ENCODE measurements around the gene POTEJ. TPM values are rescaled to one million over a fixed set of nuclear protein-coding genes. Genes with fewer than 3 reads are reported as not detected.
"Not testable (repeated sequence)": the region's sequence is repeated elsewhere in the genome, so short reads cannot be mapped to it uniquely, and the experiment has no call there.

The POTEJ gene
- total RNA-seq, 1 experiment from 2014 or later, result not detected

DNA sequence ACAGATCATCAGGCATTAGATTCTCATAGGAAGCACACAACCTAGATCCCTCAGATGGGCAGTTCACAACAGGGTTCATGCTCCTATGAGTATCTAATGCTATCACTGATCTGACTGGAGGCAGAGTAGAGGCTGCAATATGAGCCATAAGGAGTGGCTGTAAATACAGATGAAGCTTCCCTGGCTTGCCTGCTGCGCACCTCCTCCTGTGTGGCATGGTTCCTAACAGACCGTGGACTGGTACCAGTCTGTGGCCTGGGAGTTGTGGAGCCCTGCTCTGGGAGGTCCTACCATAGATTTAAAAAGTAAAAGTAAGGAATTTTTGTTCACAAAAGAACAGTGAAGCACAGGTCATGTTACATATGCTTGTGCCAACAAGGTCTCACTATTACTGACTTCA is 27.7 kb downstream of the POTEJ start:
- DNase-seq; H3F3A ChIP-seq (ENCODE audit: low read length, unreplicated experiment); H3K9me3 ChIP-seq (ENCODE audit: low read length); H3K79me2 ChIP-seq (ENCODE audit: low read length); ATAC-seq; POLR2A ChIA-PET (ENCODE audit: unreplicated experiment); H3K4me3 ChIP-seq (ENCODE audit: low read length); H2AFZ ChIP-seq (ENCODE audit: low read length); H3K4me1 ChIP-seq (ENCODE audit: insufficient read depth, low read length); H3K27ac ChIP-seq (ENCODE audit: low read length); H3K27me3 ChIP-seq (ENCODE audit: low read length); H3K4me2 ChIP-seq (ENCODE audit: low read length); intact Hi-C loops (cut with micrococcal nuclease); H3K36me3 ChIP-seq (ENCODE audit: low read depth, low read length); H3K9ac ChIP-seq (ENCODE audit: low read length); CTCF ChIA-PET; BruUV-seq (replicated peaks); H3K9me2 ChIP-seq (replicated peaks; ENCODE audit: low read length); H4K20me1 ChIP-seq (ENCODE audit: low read length): not testable (repeated sequence)

DNA sequence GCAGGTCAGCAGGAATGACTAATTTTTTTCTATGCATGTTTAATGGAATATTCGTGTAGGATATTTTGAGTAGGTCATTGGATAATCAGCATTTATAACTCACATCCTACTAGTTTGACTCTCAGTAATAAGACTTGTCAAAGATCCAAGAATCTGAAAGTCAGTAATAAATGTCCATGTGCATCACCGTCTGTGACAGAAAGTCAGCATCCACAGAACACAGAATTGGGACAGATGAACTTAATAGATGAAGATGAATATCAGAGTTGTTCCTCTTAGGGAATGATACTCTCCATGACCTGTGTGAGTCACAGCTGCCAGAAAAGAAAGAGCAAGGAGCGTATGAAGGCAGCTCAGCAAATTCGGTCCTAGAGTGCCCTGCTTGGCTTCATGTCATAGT is 30.4 kb downstream of the POTEJ start:
- H3F3A ChIP-seq (ENCODE audit: low read length, unreplicated experiment); H3K4me1 ChIP-seq (ENCODE audit: insufficient read depth, low read length); H3K36me3 ChIP-seq (ENCODE audit: low read depth, low read length); H4K20me1 ChIP-seq (ENCODE audit: low read length); ATAC-seq; H3K27me3 ChIP-seq (ENCODE audit: low read length); BruUV-seq (replicated peaks); H3K9me3 ChIP-seq (ENCODE audit: low read length); H3K9ac ChIP-seq (ENCODE audit: low read length); H3K4me2 ChIP-seq (ENCODE audit: low read length); H3K4me3 ChIP-seq (ENCODE audit: low read length); H3K79me2 ChIP-seq (ENCODE audit: low read length); POLR2A ChIA-PET (ENCODE audit: unreplicated experiment); H3K27ac ChIP-seq (ENCODE audit: low read length); intact Hi-C loops (cut with micrococcal nuclease); H3K9me2 ChIP-seq (replicated peaks; ENCODE audit: low read length); DNase-seq; CTCF ChIA-PET; H2AFZ ChIP-seq (ENCODE audit: low read length): not testable (repeated sequence)

GRCh38 chr2:130649285-130649684 is 38.0 kb downstream of the POTEJ start:
- H3K4me2 ChIP-seq (ENCODE audit: low read length); H3K9ac ChIP-seq (ENCODE audit: low read length); H3F3A ChIP-seq (ENCODE audit: low read length, unreplicated experiment); H3K4me3 ChIP-seq (ENCODE audit: low read length); H3K27ac ChIP-seq (ENCODE audit: low read length); H3K79me2 ChIP-seq (ENCODE audit: low read length); H3K9me2 ChIP-seq (replicated peaks; ENCODE audit: low read length); ATAC-seq; H3K4me1 ChIP-seq (ENCODE audit: insufficient read depth, low read length); POLR2A ChIA-PET (ENCODE audit: unreplicated experiment); H3K27me3 ChIP-seq (ENCODE audit: low read length); DNase-seq; H3K36me3 ChIP-seq (ENCODE audit: low read depth, low read length); CTCF ChIA-PET; H2AFZ ChIP-seq (ENCODE audit: low read length); BruUV-seq (replicated peaks); H3K9me3 ChIP-seq (ENCODE audit: low read length); H4K20me1 ChIP-seq (ENCODE audit: low read length); intact Hi-C loops (cut with micrococcal nuclease): not testable (repeated sequence)

DNA sequence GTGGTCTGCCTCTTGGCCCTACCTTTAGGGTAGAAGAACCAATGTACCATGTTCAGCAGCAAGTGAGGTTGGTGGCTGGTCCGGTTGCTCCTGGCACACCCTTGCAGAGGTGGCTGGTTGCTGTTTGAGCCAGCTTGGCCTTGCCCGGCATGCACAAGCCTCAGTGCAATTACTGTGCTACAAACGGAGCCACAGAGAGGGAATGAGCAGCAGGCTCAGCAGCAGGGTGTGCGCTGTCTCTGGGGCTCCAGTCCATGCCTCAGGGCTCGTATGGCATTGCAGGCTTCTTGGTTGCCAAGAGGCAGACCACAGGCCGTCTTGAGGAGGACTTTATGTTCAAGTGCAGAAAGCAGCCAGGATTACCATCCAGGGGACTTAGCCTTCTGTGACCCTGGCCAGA is 53.3 kb downstream of the POTEJ start:
- H3K27me3 ChIP-seq (ENCODE audit: low read length); H3K9me3 ChIP-seq (ENCODE audit: low read length); H3K4me3 ChIP-seq (ENCODE audit: low read length); H2AFZ ChIP-seq (ENCODE audit: low read length); POLR2A ChIA-PET (ENCODE audit: unreplicated experiment); intact Hi-C loops (cut with micrococcal nuclease); H3F3A ChIP-seq (ENCODE audit: low read length, unreplicated experiment); H3K4me1 ChIP-seq (ENCODE audit: insufficient read depth, low read length); H3K27ac ChIP-seq (ENCODE audit: low read length); H3K4me2 ChIP-seq (ENCODE audit: low read length); H3K9ac ChIP-seq (ENCODE audit: low read length); BruUV-seq (replicated peaks); H3K79me2 ChIP-seq (ENCODE audit: low read length); H4K20me1 ChIP-seq (ENCODE audit: low read length); H3K9me2 ChIP-seq (replicated peaks; ENCODE audit: low read length); ATAC-seq; H3K36me3 ChIP-seq (ENCODE audit: low read depth, low read length); DNase-seq; CTCF ChIA-PET: not testable (repeated sequence)

DNA sequence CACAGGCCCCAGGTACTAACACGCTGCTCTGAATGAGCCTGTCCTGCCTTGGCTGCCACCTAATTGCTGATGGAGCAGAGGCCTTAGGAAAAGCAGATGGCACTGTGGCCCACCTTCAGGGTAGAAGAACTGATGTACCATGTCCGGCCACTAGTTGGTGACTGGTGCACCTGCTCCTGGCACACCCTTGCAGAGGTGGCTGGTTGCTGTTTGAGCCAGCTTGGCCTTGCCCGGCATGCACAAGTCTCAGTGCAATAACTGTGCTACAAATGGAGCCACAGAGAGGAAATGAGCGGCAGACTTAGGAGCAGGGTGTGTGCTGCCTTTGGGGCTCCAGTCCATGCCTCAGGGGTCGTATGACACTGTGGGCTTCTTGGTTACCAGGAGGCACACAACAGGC is 54.4 kb downstream of the POTEJ start:
- BruUV-seq (replicated peaks); H3F3A ChIP-seq (ENCODE audit: low read length, unreplicated experiment): not testable (repeated sequence)

GRCh38 chr2:130667516-130667915 is 56.3 kb downstream of the POTEJ start:
- H3K79me2 ChIP-seq (ENCODE audit: low read length); intact Hi-C loops (cut with micrococcal nuclease); H4K20me1 ChIP-seq (ENCODE audit: low read length); H3K27ac ChIP-seq (ENCODE audit: low read length); CTCF ChIA-PET; H3K36me3 ChIP-seq (ENCODE audit: low read depth, low read length); H3K27me3 ChIP-seq (ENCODE audit: low read length); BruUV-seq (replicated peaks); H3K9ac ChIP-seq (ENCODE audit: low read length); H3K4me2 ChIP-seq (ENCODE audit: low read length); ATAC-seq; H3K9me2 ChIP-seq (replicated peaks; ENCODE audit: low read length); H3F3A ChIP-seq (ENCODE audit: low read length, unreplicated experiment); H3K4me3 ChIP-seq (ENCODE audit: low read length); H3K9me3 ChIP-seq (ENCODE audit: low read length); H3K4me1 ChIP-seq (ENCODE audit: insufficient read depth, low read length); DNase-seq; H2AFZ ChIP-seq (ENCODE audit: low read length); POLR2A ChIA-PET (ENCODE audit: unreplicated experiment): not testable (repeated sequence)

More for the DNA sequence above, 54.4 kb downstream of the POTEJ start:
- POLR2A ChIA-PET (ENCODE audit: unreplicated experiment); intact Hi-C loops (cut with micrococcal nuclease); H3K79me2 ChIP-seq (ENCODE audit: low read length); H3K4me1 ChIP-seq (ENCODE audit: insufficient read depth, low read length); CTCF ChIA-PET; H3K9me3 ChIP-seq (ENCODE audit: low read length); H3K9ac ChIP-seq (ENCODE audit: low read length); H4K20me1 ChIP-seq (ENCODE audit: low read length); H3K36me3 ChIP-seq (ENCODE audit: low read depth, low read length); ATAC-seq; H3K9me2 ChIP-seq (replicated peaks; ENCODE audit: low read length); H3K27me3 ChIP-seq (ENCODE audit: low read length); H3K4me2 ChIP-seq (ENCODE audit: low read length); H3K27ac ChIP-seq (ENCODE audit: low read length); H3K4me3 ChIP-seq (ENCODE audit: low read length); H2AFZ ChIP-seq (ENCODE audit: low read length); DNase-seq: not testable (repeated sequence)

- H3K4me3 ChIP-seq (ENCODE audit: low read length); H3K4me2 ChIP-seq (ENCODE audit: low read length); H2AFZ ChIP-seq (ENCODE audit: low read length); intact Hi-C loops (cut with micrococcal nuclease); BruUV-seq (replicated peaks); H4K20me1 ChIP-seq (ENCODE audit: low read length); H3K27me3 ChIP-seq (ENCODE audit: low read length); H3K79me2 ChIP-seq (ENCODE audit: low read length); H3F3A ChIP-seq (ENCODE audit: low read length, unreplicated experiment); H3K27ac ChIP-seq (ENCODE audit: low read length); CTCF ChIA-PET; ATAC-seq; H3K36me3 ChIP-seq (ENCODE audit: low read depth, low read length); H3K9me3 ChIP-seq (ENCODE audit: low read length); H3K9ac ChIP-seq (ENCODE audit: low read length); H3K4me1 ChIP-seq (ENCODE audit: insufficient read depth, low read length); DNase-seq; H3K9me2 ChIP-seq (replicated peaks; ENCODE audit: low read length); POLR2A ChIA-PET (ENCODE audit: unreplicated experiment): not testable (repeated sequence)
These were observed 58.9 kb downstream of the POTEJ start for GRCh38 chr2:130670026-130670745.

Data from PC-3 (cell line).